Endothelial cell of umbilical vein (primary cell): ENCODE data around the gene ELAC1. TPM values are rescaled to one million over a fixed set of nuclear protein-coding genes. Genes with fewer than 3 reads are reported as not detected.

ENCODE experiments used
- BruUV-seq: library from RNA; stranded (reverse); fragments of 400-500 nt; replicated peaks from 2 replicates; lab custom pipeline; 2021; lab: Mats Ljungman, UMichigan
- CTCF ChIA-PET: fragments of 300-600, 350-600 bp; sonication (Branson Sonifier 250); formaldehyde crosslinking; loops from one replicate; lab custom pipeline; 2021; ENCODE audit warnings: antibody characterized with exemption, inconsistent platforms; lab: Charles Lee
- POLR2A ChIA-PET: fragments of 300-600, 350-600 bp; sonication (Branson Sonifier 250); formaldehyde crosslinking; loops from one replicate; lab custom pipeline; 2021; ENCODE audit warnings: antibody characterized with exemption, inconsistent platforms; lab: Charles Lee
- DNase-seq: peaks from one replicate; pipeline ENCODE4 v3.0.0-alpha.2; 2011; ENCODE audit warnings: low read depth, low spot score
- FAIRE-seq: peaks from 2 replicates; lab custom pipeline; 2011; peaks lifted over from hg19 to GRCh38; lab: Jason Lieb, UNC
- H2AFZ ChIP-seq: 2 replicates; pipeline ENCODE4 v1.6.0; 2012; ENCODE audit warnings: low read depth, low read length, control low read depth, inconsistent platforms
- H3K27ac ChIP-seq: 2 replicates; pipeline ENCODE4 v1.5.1; 2011; ENCODE audit warnings: low read depth, mild to moderate bottlenecking, control low read depth, low read length, moderate library complexity; ENCODE audit not compliant: insufficient read depth
- H3K27me3 ChIP-seq, 2 experiments: 2 replicates each; pipeline versions ENCODE4 v1.6.0 to v1.6.1; 2011; ENCODE audit warnings: low read length in 2 of 2, mixed read lengths in 1 of 2; ENCODE audit not compliant: control insufficient read depth in 2 of 2, insufficient read depth in 2 of 2
- H3K36me3 ChIP-seq, 2 experiments: 2 replicates in 1 of 2; 3 replicates in 1 of 2; pipeline ENCODE4 v1.5.1; 2011; ENCODE audit warnings: low read length in 2 of 2, mild to moderate bottlenecking in 1 of 2, moderate library complexity in 1 of 2; ENCODE audit not compliant: control insufficient read depth in 2 of 2, insufficient read depth in 2 of 2; ENCODE audit errors: extremely low read depth in 1 of 2
- H3K4me1 ChIP-seq: 3 replicates; pipeline ENCODE4 v1.5.1; 2011; ENCODE audit warnings: mild to moderate bottlenecking, low read length; ENCODE audit not compliant: control insufficient read depth, insufficient read depth; ENCODE audit errors: extremely low read depth
- H3K4me2 ChIP-seq: 2 replicates; pipeline ENCODE4 v1.6.1; 2011; ENCODE audit warnings: low read length, control low read depth, mixed read lengths; ENCODE audit not compliant: insufficient read depth
- H3K4me3 ChIP-seq, 3 experiments: fragments of 200-600 bp in 1 of 3; sonication (generic), shearing (Covaris generic) in 1 of 3; replicated peaks in 1 of 3; 2 replicates each; pipeline ENCODE4 v1.5.1; 2011 to 2016; ENCODE audit warnings: control low read depth in 3 of 3, low read length in 3 of 3, mild to moderate bottlenecking in 2 of 3, inconsistent platforms in 1 of 3, low read depth in 1 of 3, moderate library complexity in 1 of 3; ENCODE audit not compliant: insufficient read depth in 1 of 3
- H3K79me2 ChIP-seq: 2 replicates; pipeline ENCODE4 v1.6.0; 2012; ENCODE audit warnings: low read length, inconsistent platforms; ENCODE audit not compliant: control insufficient read depth, insufficient read depth
- H3K9ac ChIP-seq: replicated peaks from 2 replicates; pipeline ENCODE3; 2011; ENCODE audit warnings: low read length, control low read depth; ENCODE audit not compliant: insufficient read depth; ENCODE audit errors: extremely low read depth
- H3K9me1 ChIP-seq: replicated peaks from 3 replicates; pipeline ENCODE4 v1.6.0; 2011; ENCODE audit warnings: mild to moderate bottlenecking, low read length; ENCODE audit not compliant: control insufficient read depth, insufficient read depth; ENCODE audit errors: extremely low read depth
- H3K9me3 ChIP-seq: replicated peaks from 2 replicates; pipeline ENCODE4 v1.5.1; 2012; ENCODE audit warnings: low read length, inconsistent platforms; ENCODE audit not compliant: control insufficient read depth, insufficient read depth
- H4K20me1 ChIP-seq: replicated peaks from 2 replicates; pipeline ENCODE3; 2011; ENCODE audit warnings: mild to moderate bottlenecking, low read length; ENCODE audit not compliant: control insufficient read depth, insufficient read depth; ENCODE audit errors: extremely low read depth
- FOS ChIP-seq: IDR thresholded peaks from 2 replicates; pipeline ENCODE4 v1.6.1; 2011; ENCODE audit warnings: mild to moderate bottlenecking, low read length, moderate library complexity, borderline replicate concordance; ENCODE audit not compliant: insufficient read depth
- GATA2 ChIP-seq: IDR thresholded peaks from 2 replicates; pipeline ENCODE4 v1.7.0; 2011; ENCODE audit warnings: low read depth, mild to moderate bottlenecking, moderate library complexity, mixed read lengths, low read length; ENCODE audit not compliant: insufficient read length, insufficient read depth
- JUN ChIP-seq: IDR thresholded peaks from 2 replicates; pipeline ENCODE4 v1.6.1; 2011; ENCODE audit warnings: borderline replicate concordance, low read depth; ENCODE audit not compliant: insufficient read length, insufficient read depth
- POLR2A ChIP-seq: IDR thresholded peaks from 2 replicates; pipeline ENCODE4 v1.6.1; 2012; ENCODE audit warnings: low read depth, mild to moderate bottlenecking, control low read depth, low read length
- dilution Hi-C: fragments of 300-500 bp; cut with MboI; formaldehyde crosslinking; loops from one replicate; pipeline ENCODE4 v1.15.0; 2019; ENCODE audit warnings: low sequenced_read_pairs; ENCODE audit not compliant: extremely low pct_ligation_motif_present
- intact Hi-C: fragments of 100-400 bp; cut with micrococcal nuclease; formaldehyde crosslinking; loops from one replicate; pipeline ENCODE4 v1.10.0; 2022
- polyA plus RNA-seq, 4 experiments: library from polyadenylated mRNA; depleted of rRNA in 3 of 4; stranded (reverse) in 3 of 4; unstranded in 1 of 4; fragments of >200 nt; gene quantifications; 2 replicates each; pipeline versions ENCODE4 v1.2.1 to v1.2.3, GENCODE V29; 2011 to 2012; ENCODE audit warnings: missing spikeins in 1 of 4
- total RNA-seq: library from RNA; stranded (reverse); gene quantifications from 2 replicates; pipeline ENCODE4 v1.2.3, GENCODE V29; 2021
- TF ChIP-seq, protein P1 (sequence below), 2 donors: IDR thresholded peaks; 1 replicate in 1 of 2; 2 replicates in 1 of 2; pipeline ENCODE4 v1.5.1; 2011; ENCODE audit warnings: low read length in 2 of 2, mild to moderate bottlenecking in 2 of 2, moderate library complexity in 2 of 2, control low read depth in 1 of 2, inconsistent platforms in 1 of 2, low read depth in 1 of 2; ENCODE audit not compliant: insufficient read depth in 1 of 2; ENCODE audit errors: extremely low read depth in 1 of 2
- TF ChIP-seq, protein P2 (sequence below): IDR thresholded peaks from 2 replicates; pipeline ENCODE4 v1.6.1; 2011; ENCODE audit not compliant: insufficient read depth, insufficient read length

The ELAC1 gene
- total and polyA plus RNA-seq, 2 donors (not counting 3 experiments of a cell fraction or from before 2014, with no cell fraction given): 3.6 to 7.6 TPM

DNA sequence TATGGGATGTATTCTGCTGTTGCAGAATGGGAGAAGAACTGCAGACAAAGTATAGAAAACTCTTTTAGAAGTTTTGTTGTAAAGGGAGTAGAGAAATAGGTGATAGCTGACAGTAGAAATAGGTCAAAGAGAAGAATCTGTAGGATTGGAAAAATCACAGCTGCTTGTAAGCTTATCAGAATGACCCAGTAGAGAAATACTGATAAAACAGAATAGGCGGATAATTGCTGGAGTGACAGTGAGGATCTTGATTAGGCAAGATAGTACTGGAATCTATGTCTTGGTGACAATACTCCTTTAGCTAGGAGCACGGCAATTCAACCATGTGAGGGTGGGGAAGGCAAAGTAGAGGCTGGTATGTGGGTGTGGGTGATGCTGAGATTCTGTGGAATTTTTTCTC is 57.7 kb downstream of the ELAC1 start:
- intact Hi-C loops (no loop called here), dilution Hi-C loops (no loop called here)
- Histone ChIP-seq H2AFZ (no peak overlapping the region), H3K79me2 (peaks cover 9% of the 10 kb centered on the region), H3K9me1 (no peaks in the 10 kb centered on the region), H4K20me1 (peaks cover 2% of the 10 kb centered on the region), H3K4me3 (no peak overlapping the region), H3K9ac (no peak overlapping the region), H3K9me3 (no peaks in the 10 kb centered on the region), H3K4me2 (no peak overlapping the region), H3K36me3 (no peaks in the 10 kb centered on the region), H3K4me1 (peaks cover 10% of the 10 kb centered on the region), H3K27ac (no peak overlapping the region), H3K27me3 (no peaks in the 10 kb centered on the region)
- no TSS peak for BruUV-seq
- FAIRE-seq (no peak), DNase-seq (no peak)
- TF ChIP-seq JUN: no peak
- no peak for TF ChIP-seq FOS
- no peak for TF ChIP-seq POLR2A
- TF ChIP-seq, protein P1, sequence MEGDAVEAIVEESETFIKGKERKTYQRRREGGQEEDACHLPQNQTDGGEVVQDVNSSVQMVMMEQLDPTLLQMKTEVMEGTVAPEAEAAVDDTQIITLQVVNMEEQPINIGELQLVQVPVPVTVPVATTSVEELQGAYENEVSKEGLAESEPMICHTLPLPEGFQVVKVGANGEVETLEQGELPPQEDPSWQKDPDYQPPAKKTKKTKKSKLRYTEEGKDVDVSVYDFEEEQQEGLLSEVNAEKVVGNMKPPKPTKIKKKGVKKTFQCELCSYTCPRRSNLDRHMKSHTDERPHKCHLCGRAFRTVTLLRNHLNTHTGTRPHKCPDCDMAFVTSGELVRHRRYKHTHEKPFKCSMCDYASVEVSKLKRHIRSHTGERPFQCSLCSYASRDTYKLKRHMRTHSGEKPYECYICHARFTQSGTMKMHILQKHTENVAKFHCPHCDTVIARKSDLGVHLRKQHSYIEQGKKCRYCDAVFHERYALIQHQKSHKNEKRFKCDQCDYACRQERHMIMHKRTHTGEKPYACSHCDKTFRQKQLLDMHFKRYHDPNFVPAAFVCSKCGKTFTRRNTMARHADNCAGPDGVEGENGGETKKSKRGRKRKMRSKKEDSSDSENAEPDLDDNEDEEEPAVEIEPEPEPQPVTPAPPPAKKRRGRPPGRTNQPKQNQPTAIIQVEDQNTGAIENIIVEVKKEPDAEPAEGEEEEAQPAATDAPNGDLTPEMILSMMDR (IDR thresholded peaks at IDR 0.05; ENCODE audit: extremely low read depth in 1 of 2, insufficient read depth in 1 of 2, low read depth in 1 of 2, low read length in 2 of 2): no peak
- TF ChIP-seq, protein P2, sequence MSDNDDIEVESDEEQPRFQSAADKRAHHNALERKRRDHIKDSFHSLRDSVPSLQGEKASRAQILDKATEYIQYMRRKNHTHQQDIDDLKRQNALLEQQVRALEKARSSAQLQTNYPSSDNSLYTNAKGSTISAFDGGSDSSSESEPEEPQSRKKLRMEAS: no peak
- no peak for TF ChIP-seq GATA2
- ChIA-PET POLR2A (no interaction called here), CTCF (interaction anchor here (1.4 kb wide), 1 partner anchor 16 kb away, joined by 3 read pairs; no protein-coding TSS in a partner anchor)
